GM18505 (cell line): Measurements from ENCODE around the gene IGSF23.
"Not testable (repeated sequence)": the region's sequence is repeated elsewhere in the genome, so short reads cannot be mapped to it uniquely, and the experiment has no call there.

Experiments
- ATAC-seq: cut with Tn5 transposase; IDR thresholded peaks from one replicate; pipeline ENCODE4 v1.9.1; 2021; ENCODE audit not compliant: unreplicated experiment
- POLR2A ChIP-seq: IDR thresholded peaks from 4 replicates; pipeline ENCODE4 v1.6.1; 2011; ENCODE audit warnings: borderline replicate concordance; ENCODE audit not compliant: insufficient read depth, insufficient read length; ENCODE audit errors: extremely low read depth

Gene IGSF23

GRCh38 chr19:44664976-44665375, 51.6 kb downstream of the IGSF23 start:
- no peak for ATAC-seq

DNA sequence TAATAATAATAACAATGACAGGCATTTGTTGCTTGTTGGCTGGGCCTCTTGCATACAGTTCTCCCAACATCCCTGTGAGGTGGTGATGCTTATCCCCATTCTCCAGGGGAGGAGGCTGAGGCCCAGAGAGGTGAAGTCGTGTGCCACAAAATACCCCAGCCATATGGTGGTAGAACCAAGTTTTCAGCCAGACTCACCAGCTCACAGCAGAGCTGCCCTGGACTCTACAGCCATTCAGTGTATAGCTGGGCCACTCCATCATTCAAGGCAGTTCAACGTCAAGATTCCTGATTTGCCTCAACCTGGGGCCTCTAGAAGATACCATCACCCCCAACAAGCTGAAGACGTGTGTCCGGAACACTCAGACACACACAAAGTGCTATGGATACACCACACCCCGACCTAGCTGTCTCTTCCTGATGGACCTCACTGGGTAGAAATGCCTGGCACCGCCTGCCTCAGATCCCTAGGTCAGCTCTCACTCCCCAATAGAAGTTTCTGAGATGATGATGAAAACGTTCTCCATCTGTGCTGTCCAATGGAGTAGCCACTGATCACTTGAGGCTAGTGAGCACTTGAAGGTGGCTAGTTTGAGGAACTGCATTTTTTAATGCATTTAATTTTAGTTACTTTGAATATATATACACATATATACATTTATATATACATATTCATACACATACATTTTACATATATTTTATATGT, 53.6 kb downstream of the IGSF23 start:
- TF ChIP-seq POLR2A = no peak
- ATAC-seq = no peak

More at GRCh38 chr19:44664976-44665375, 51.6 kb downstream of the IGSF23 start:
- no peak for TF ChIP-seq POLR2A

- no peak for TF ChIP-seq POLR2A
- ATAC-seq = no peak
These were observed 55.8 kb downstream of the IGSF23 start for GRCh38 chr19:44668985-44669764.

DNA sequence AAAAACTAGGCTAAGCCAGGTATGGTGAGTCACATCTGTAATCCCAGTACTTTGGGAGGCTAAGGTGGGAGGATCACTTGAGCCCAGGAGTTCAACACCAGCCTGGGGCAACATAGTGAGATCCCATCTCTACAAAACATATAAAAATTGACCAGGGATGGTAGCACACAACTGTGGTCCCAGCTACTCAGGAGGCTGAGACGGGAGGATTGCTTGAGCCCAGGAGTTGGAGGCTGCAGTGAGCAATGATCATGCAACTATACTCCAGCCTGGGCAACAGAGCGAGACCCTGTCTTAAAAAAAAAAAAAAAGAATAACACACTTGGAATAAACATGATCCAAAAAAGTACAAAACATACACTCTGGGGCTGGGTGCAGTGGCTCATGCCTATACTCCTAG, 56.7 kb downstream of the IGSF23 start:
- ATAC-seq = not testable (repeated sequence)

DNA sequence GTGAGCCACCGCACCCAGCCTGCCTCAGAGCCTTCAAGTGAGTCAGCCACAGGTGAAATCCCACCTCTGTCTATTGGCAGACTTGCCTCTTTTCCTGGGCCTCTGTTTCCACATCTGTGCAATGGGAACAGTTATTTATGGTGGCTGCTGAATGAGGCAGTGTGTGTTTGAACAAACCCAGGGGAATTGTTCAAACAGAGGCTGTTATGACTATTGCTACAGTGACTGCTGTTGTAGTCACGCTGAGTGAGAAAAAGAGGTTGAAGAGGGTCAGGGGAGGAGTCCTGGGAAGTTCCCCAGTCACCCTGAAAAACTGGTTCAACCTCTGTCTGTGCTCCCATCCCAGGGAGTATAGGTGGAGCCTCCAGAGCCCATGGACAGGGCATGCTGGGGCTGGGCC, 58.0 kb downstream of the IGSF23 start, which contains the start of gene CEACAM19:
CEACAM19 (plus strand) TSS at position 83 of the 400 bp plus-strand sequence. CDS start 450 bp downstream, outside the sequence.
- TF ChIP-seq POLR2A = no peak
- no peak for ATAC-seq

GRCh38 chr19:44672226-44672625, 58.9 kb downstream of the IGSF23 start:
- TF ChIP-seq POLR2A = no peak
- no peak for ATAC-seq

DNA sequence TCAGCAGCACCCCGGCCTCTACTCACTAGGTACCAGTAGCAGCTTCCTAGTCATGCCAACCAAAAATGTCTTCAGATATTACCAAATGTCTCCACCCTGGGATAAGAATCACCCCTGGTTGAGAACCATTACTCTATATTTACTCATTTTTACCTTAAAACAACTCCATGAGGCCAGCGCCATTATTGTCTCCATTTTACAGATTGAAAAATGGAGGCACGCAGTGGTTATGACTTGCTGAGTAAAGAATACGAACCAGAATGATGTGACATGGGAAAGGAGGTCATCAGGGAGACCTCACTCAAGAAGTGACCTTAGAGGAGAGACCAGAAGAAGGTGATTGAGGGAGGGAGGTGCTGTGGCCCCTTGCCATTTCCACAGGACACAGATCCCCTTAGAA, 60.1 kb downstream of the IGSF23 start:
- no peak for ATAC-seq
- no peak for TF ChIP-seq POLR2A

GRCh38 chr19:44675521-44675920, 62.2 kb downstream of the IGSF23 start:
- no peak for ATAC-seq
- no peak for TF ChIP-seq POLR2A

- no peak for TF ChIP-seq POLR2A
- ATAC-seq = no peak
These were observed 63.9 kb downstream of the IGSF23 start for GRCh38 chr19:44677019-44677811.

DNA sequence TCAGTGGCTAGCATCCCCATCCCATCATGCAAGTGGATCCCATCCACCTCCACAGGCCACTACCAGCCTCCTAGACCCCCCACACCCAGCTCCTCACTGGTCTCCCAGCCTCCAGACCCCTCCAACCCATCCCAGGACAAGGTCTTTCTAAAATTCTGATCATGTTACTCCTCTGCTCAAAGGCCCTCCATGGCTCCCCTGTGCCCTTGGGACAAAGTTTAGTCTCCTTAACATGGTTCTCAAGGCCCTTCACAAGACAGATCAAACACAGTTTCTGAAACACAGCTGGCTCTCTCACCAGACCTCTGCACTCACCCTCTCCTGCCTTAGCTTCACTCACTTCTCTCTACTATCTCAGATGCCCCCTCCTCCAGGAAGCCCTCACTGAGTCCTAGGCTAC, 67.2 kb downstream of the IGSF23 start:
- no peak for ATAC-seq
- no peak for TF ChIP-seq POLR2A

DNA sequence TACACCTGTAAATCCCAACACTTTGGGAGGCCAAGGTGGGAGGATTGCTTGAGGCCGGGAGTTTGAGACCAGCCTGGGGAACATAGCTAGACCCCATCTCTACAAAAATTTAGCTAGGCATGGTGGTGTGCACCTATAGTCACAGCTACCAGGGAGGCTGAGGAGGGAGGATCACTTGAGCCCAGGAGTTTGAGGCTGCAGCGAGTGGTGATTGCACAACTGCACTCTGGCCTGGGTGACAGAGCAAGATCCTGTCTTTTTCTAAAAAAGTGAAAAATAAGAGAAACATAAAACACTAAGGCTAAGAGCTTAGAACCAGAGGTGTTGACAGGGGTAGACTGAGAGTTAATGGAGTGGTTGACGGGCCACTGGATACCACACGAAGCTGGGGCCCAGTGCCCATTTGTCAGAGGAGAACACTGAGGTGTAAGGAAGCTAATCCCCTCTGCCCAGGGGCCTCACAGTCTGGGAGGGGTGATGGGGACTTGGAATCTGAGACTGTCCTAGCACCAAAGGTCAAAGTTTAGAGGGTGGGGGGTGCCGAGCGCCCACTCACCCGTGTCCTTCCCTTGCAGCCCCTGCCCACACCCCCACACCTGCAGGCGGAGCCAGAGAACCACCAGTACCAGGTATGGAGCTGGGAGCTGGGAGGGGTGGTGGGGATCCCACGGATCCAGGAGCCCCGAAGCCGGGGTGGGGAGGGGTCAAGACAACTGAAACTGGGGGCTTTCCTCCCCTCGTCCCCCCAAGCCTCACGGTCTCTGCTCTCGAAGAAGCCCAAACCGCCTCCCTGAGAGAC, 68.8 kb downstream of the IGSF23 start:
- ATAC-seq = no peak
- TF ChIP-seq POLR2A = no peak

GRCh38 chr19:44682807-44683206, 69.4 kb downstream of the IGSF23 start:
- TF ChIP-seq POLR2A = no peak

More at GRCh38 chr19:44682807-44683206, 69.4 kb downstream of the IGSF23 start:
- ATAC-seq = no peak
